Umbilical cord (tissue), 2 donors: Measurements from ENCODE around the gene PIEZO2. TPM values are rescaled to one million over a fixed set of nuclear protein-coding genes. Genes with fewer than 3 reads are reported as not detected.
"Not testable (repeated sequence)": the region's sequence is repeated elsewhere in the genome, so short reads cannot be mapped to it uniquely, and the experiment has no call there.

Experiments used
- DNase-seq: peaks from one replicate; pipeline ENCODE4 v3.0.0-alpha.2; 2015; ENCODE audit warnings: low spot score
- total RNA-seq: library from RNA; depleted of rRNA; stranded (reverse); fragments of >200 nt; gene quantifications from one replicate; pipeline ENCODE4 v1.2.3, GENCODE V29; 2014; ENCODE audit warnings: low replicate concordance; ENCODE audit not compliant: insufficient read depth

Gene PIEZO2
- total RNA-seq, 1 donor from 2014 or later, result 37.3 TPM

- DNase-seq, result peak; percentile 13
These were observed 220.5 kb downstream of the PIEZO2 start for GRCh38 chr18:10928772-10929373.

GRCh38 chr18:10928011-10928771 is 221.2 kb downstream of the PIEZO2 start:
- peak; percentile 19 for DNase-seq

- DNase-seq, result peak; percentile 74
These were observed 221.9 kb downstream of the PIEZO2 start for GRCh38 chr18:10927286-10927992.

GRCh38 chr18:10926621-10927161 is 222.7 kb downstream of the PIEZO2 start:
- DNase-seq, result peak; percentile 35

GRCh38 chr18:10924290-10924689 is 225.1 kb downstream of the PIEZO2 start:
- no peak for DNase-seq

GRCh38 chr18:10923551-10924070 is 225.8 kb downstream of the PIEZO2 start:
- DNase-seq, result no peak

- no peak for DNase-seq
These were observed 226.2 kb downstream of the PIEZO2 start for GRCh38 chr18:10923141-10923540.

- DNase-seq, result not testable (repeated sequence)
These were observed 226.7 kb downstream of the PIEZO2 start for GRCh38 chr18:10922712-10923111.

GRCh38 chr18:10920309-10920708 is 229.1 kb downstream of the PIEZO2 start:
- not testable (repeated sequence) for DNase-seq

GRCh38 chr18:10919851-10920250 is 229.5 kb downstream of the PIEZO2 start:
- no peak for DNase-seq

- DNase-seq, result no peak
These were observed 232.5 kb downstream of the PIEZO2 start for GRCh38 chr18:10916865-10917264.

GRCh38 chr18:10916387-10916786 is 233.0 kb downstream of the PIEZO2 start:
- no peak for DNase-seq

- not testable (repeated sequence) for DNase-seq
These were observed 233.6 kb downstream of the PIEZO2 start for GRCh38 chr18:10915748-10916147.

GRCh38 chr18:10914610-10915009 is 234.8 kb downstream of the PIEZO2 start:
- not testable (repeated sequence) for DNase-seq

GRCh38 chr18:10913919-10914318 is 235.4 kb downstream of the PIEZO2 start:
- DNase-seq, result no peak

GRCh38 chr18:10912790-10913545 is 236.4 kb downstream of the PIEZO2 start:
- DNase-seq, result peak; percentile 75

- no peak for DNase-seq
These were observed 239.6 kb downstream of the PIEZO2 start for GRCh38 chr18:10909724-10910123.

- DNase-seq, result no peak
These were observed 240.6 kb downstream of the PIEZO2 start for GRCh38 chr18:10908760-10909159.

GRCh38 chr18:10907749-10908148 is 241.6 kb downstream of the PIEZO2 start:
- DNase-seq, result no peak

- DNase-seq, result no peak
These were observed 248.0 kb downstream of the PIEZO2 start for GRCh38 chr18:10901329-10901728.

- no peak for DNase-seq
These were observed 248.9 kb downstream of the PIEZO2 start for GRCh38 chr18:10900435-10900834.
